ENCODE results near the gene CREG2.

GRCh38 chr2:101403745-101404144, 16.4 kb upstream of the CREG2 start:
- TF ChIP-seq POLR2A (IDR thresholded peaks at IDR 0.05) (no peak), CTCF (IDR thresholded peaks at IDR 0.05) (no peak), EP300 (IDR thresholded peaks at IDR 0.05) (no peak)
